Activated CD4-positive, alpha-beta T cell treated with anti-CD3 and anti-CD28 coated beads for 36 hours (primary cell): ENCODE results near the gene OASL. TPM values are rescaled to one million over a fixed set of nuclear protein-coding genes. Genes with fewer than 3 reads are reported as not detected.

Experiments
- ATAC-seq: fragments of 200-7000 bp; cut with Tn5 transposase; one replicate; pipeline ENCODE4 v1.10.0; 2021; ENCODE audit warnings: mild to moderate bottlenecking, moderate library complexity
- CTCF ChIA-PET: fragments of 350-600 bp; sonication (Branson Sonifier 250); formaldehyde crosslinking; loops from one replicate; lab custom pipeline; 2021; ENCODE audit warnings: antibody characterized with exemption; lab: Charles Lee
- POLR2A ChIA-PET: fragments of 350-600 bp; sonication (Branson Sonifier 250); formaldehyde crosslinking; loops from one replicate; lab custom pipeline; 2021; ENCODE audit warnings: antibody characterized with exemption, inconsistent platforms; lab: Charles Lee
- DNase-seq: peaks from one replicate; pipeline ENCODE4 v3.0.0-alpha.2; 2020
- H3K27ac Mint-ChIP-seq: one replicate; pipeline ENCODE4 v1.8.0; 2021; ENCODE audit warnings: mixed read lengths
- H3K27me3 Mint-ChIP-seq: one replicate; pipeline ENCODE4 v1.8.0; 2021; ENCODE audit warnings: mixed read lengths
- H3K36me3 Mint-ChIP-seq: one replicate; pipeline ENCODE4 v1.8.0; 2021; ENCODE audit warnings: low read depth, mixed read lengths
- H3K4me1 Mint-ChIP-seq: one replicate; pipeline ENCODE4 v1.8.0; 2021; ENCODE audit warnings: mixed read lengths
- H3K4me3 Mint-ChIP-seq: one replicate; pipeline ENCODE4 v1.8.0; 2021; ENCODE audit warnings: mild to moderate bottlenecking, moderate library complexity, mixed read lengths
- H3K9me3 Mint-ChIP-seq: one replicate; pipeline ENCODE4 v1.8.0; 2021; ENCODE audit warnings: low read depth, mixed read lengths
- intact Hi-C, 2 experiments: fragments of 100-400 bp; cut with DNase I in 1 of 2; cut with micrococcal nuclease in 1 of 2; formaldehyde crosslinking; loops; one replicate each; pipeline versions ENCODE4 v1.14.2 to v1.15.1; 2022 to 2024; cut with DNase I, micrococcal nuclease
- total RNA-seq, 2 experiments: library from RNA; stranded (reverse); gene quantifications; one replicate each; pipeline ENCODE4 v1.2.3, GENCODE V29; 2021

OASL gene
- total RNA-seq, 2 experiments from 2014 or later, result 13.9 to 19.6 TPM

DNA sequence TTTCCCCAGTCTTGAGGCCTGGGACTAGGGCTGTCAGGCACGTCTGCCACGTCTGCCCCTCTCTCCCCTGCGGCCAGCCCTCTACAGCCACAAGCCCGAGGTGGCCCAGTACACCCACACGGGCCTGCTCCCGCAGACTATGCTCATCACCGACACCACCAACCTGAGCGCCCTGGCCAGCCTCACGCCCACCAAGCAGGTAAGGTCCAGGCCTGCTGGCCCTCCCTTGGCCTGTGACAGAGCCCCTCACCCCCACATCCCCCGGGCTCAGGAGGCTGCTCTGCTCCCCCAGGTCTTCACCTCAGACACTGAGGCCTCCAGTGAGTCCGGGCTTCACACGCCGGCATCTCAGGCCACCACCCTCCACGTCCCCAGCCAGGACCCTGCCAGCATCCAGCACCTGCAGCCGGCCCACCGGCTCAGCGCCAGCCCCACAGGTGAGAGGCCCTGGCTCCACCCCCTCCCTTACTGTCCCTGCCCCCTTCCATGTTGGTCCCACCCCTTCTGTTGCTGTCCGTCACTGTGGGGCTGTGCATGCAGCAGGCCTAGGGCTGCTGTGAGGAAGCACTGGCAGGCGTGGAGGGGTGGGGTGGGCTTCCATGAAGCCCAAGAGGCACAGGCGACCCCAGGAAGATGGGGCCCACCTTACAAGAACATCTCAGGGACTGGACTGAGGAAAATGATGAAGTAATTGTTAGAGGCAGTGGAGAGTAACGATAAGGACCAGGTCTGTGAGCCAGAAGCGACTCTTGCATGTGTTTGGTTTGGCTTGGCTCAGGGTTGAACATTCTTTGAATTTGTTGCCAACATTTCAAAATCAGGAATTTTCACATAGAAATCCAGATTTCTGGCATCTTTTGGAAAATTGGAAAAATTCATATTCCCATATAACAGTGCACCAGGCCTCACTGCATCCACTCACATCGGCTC is 39.6 kb downstream of the OASL start:
- POLR2A ChIA-PET, result no interaction called here
- ATAC-seq, result peak; percentile 58
- H3K4me3 Mint-ChIP-seq, result no peak overlapping the region

GRCh38 chr12:120998435-120998834 is 40.6 kb downstream of the OASL start:
- ChIA-PET POLR2A (interaction anchor here (0.6 to 0.7 kb wide), 2 partner anchors 15 to 34 kb away, joined by 3 read pairs; no protein-coding TSS in a partner anchor), CTCF (interaction anchor here (0.8 kb wide), 1 partner anchor 39 kb away, joined by 4 read pairs; no protein-coding TSS in a partner anchor)
- DNase-seq (no peak), ATAC-seq (no peak)
- peaks cover 6% of the 10 kb centered on the region for H3K36me3 Mint-ChIP-seq
- H3K27ac Mint-ChIP-seq, result no peak overlapping the region
- H3K4me3 Mint-ChIP-seq, result no peak overlapping the region
- no peaks in the 10 kb centered on the region for H3K4me1 Mint-ChIP-seq
- no peaks in the 10 kb centered on the region for H3K9me3 Mint-ChIP-seq
- H3K27me3 Mint-ChIP-seq, result peaks cover 12% of the 10 kb centered on the region
- intact Hi-C loops, result no loop called here

More for the DNA sequence above, 39.6 kb downstream of the OASL start:
- CTCF ChIA-PET, result interaction anchor here (1.7 kb wide), 1 partner anchor 60 kb away, joined by 4 read pairs; no protein-coding TSS in a partner anchor
- Mint-ChIP-seq H3K27me3 (peaks cover 10% of the 10 kb centered on the region), H3K4me1 (no peaks in the 10 kb centered on the region), H3K9me3 (no peaks in the 10 kb centered on the region), H3K36me3 (peaks cover 12% of the 10 kb centered on the region), H3K27ac (no peak overlapping the region)
- intact Hi-C loops, result no loop called here
- DNase-seq, result no peak

GRCh38 chr12:120997448-120997847 is 41.6 kb downstream of the OASL start:
- peaks cover 12% of the 10 kb centered on the region for H3K27me3 Mint-ChIP-seq
- no peaks in the 10 kb centered on the region for H3K4me1 Mint-ChIP-seq
- no peaks in the 10 kb centered on the region for H3K9me3 Mint-ChIP-seq
- DNase-seq, result no peak
- H3K4me3 Mint-ChIP-seq, result no peak overlapping the region
- ChIA-PET CTCF (interaction anchor here (0.6 to 1.3 kb wide), 2 partner anchors 62 to 896 kb away, joined by 3 read pairs; no protein-coding TSS in a partner anchor), POLR2A (no interaction called here)
- intact Hi-C loops, result no loop called here
- peaks cover 3% of the 10 kb centered on the region for H3K36me3 Mint-ChIP-seq
- no peak for ATAC-seq
- no peak overlapping the region for H3K27ac Mint-ChIP-seq

DNA sequence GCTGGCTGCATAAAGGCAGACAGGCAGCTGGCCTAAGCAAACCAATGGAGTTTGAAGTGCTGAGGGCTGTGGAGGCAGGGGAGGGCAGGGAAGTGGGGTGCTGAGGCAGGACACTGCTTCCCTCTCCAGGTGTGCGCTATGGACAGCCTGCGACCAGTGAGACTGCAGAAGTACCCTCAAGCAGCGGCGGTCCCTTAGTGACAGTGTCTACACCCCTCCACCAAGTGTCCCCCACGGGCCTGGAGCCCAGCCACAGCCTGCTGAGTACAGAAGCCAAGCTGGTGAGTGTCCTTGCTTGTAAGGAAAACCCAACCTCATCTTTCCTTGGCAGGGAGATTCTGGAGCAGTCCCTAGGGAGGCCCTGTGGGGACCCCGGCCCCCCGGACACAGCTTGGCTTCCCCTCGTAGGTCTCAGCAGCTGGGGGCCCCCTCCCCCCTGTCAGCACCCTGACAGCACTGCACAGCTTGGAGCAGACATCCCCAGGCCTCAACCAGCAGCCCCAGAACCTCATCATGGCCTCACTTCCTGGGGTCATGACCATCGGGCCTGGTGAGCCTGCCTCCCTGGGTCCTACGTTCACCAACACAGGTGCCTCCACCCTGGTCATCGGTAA is 42.8 kb downstream of the OASL start:
- Mint-ChIP-seq H3K36me3 (peaks cover 2% of the 10 kb centered on the region), H3K9me3 (no peaks in the 10 kb centered on the region), H3K4me3 (no peak overlapping the region), H3K27ac (no peak overlapping the region), H3K27me3 (peaks cover 12% of the 10 kb centered on the region), H3K4me1 (no peaks in the 10 kb centered on the region)
- intact Hi-C loops, result no loop called here
- CTCF ChIA-PET, result interaction anchor here (0.9 to 1.6 kb wide), 4 partner anchors 63 to 100 kb away, joined by 3 to 4 read pairs (median 4); no protein-coding TSS in a partner anchor
- POLR2A ChIA-PET, result no interaction called here
- DNase-seq (no peak), ATAC-seq (no peak)

GRCh38 chr12:120994589-120995337 is 44.3 kb downstream of the OASL start:
- H3K36me3 Mint-ChIP-seq, result peaks cover 2% of the 10 kb centered on the region
- no peaks in the 10 kb centered on the region for H3K9me3 Mint-ChIP-seq
- H3K4me1 Mint-ChIP-seq, result no peaks in the 10 kb centered on the region
- ChIA-PET CTCF (interaction anchor here (0.7 to 1.4 kb wide), 2 partner anchors 67 to 207 kb away, joined by 4 read pairs; no protein-coding TSS in a partner anchor), POLR2A (no interaction called here)
- H3K27me3 Mint-ChIP-seq, result peaks cover 12% of the 10 kb centered on the region
- H3K4me3 Mint-ChIP-seq, result no peak overlapping the region
- intact Hi-C loops, result no loop called here
- DNase-seq (no peak), ATAC-seq (no peak)
- no peak overlapping the region for H3K27ac Mint-ChIP-seq

DNA sequence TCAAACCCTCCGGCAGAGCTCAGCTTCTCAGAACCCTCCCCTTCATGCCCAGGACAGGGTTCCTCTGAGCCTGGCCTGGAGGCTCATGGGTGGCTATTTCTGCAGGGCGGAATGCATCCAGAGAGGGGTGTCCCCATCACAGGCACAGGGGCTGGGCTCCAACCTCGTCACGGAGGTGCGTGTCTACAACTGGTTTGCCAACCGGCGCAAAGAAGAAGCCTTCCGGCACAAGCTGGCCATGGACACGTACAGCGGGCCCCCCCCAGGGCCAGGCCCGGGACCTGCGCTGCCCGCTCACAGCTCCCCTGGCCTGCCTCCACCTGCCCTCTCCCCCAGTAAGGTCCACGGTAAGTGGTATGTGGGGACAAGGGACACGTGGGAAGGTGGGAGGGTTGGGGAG is 45.0 kb downstream of the OASL start:
- POLR2A ChIA-PET, result no interaction called here
- CTCF ChIA-PET, result no interaction called here
- intact Hi-C loops, result no loop called here

DNA sequence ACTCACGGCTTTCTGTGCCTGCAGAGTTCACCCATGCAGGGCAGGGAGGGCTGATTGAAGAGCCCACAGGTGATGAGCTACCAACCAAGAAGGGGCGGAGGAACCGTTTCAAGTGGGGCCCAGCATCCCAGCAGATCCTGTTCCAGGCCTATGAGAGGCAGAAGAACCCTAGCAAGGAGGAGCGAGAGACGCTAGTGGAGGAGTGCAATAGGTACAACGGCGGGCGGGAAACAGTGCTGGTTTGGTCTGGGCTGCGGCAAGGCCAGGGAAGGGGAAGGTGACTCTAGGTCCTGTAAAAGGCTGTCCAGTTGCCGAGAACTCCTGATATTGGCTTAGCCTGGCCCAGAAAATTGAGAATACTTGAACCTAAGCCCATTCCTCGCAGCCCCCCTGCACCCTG is 45.5 kb downstream of the OASL start:
- H3K9me3 Mint-ChIP-seq, result no peaks in the 10 kb centered on the region
- ChIA-PET POLR2A (no interaction called here), CTCF (interaction anchor here (1.4 kb wide), 1 partner anchor 12 kb away, joined by 5 read pairs; no protein-coding TSS in a partner anchor)
- no peaks in the 10 kb centered on the region for H3K4me1 Mint-ChIP-seq
- peaks cover 12% of the 10 kb centered on the region for H3K27me3 Mint-ChIP-seq
- DNase-seq, result no peak
- intact Hi-C loops, result no loop called here
- H3K4me3 Mint-ChIP-seq, result no peak overlapping the region
- ATAC-seq, result no peak
- H3K36me3 Mint-ChIP-seq, result no peaks in the 10 kb centered on the region
- H3K27ac Mint-ChIP-seq, result no peak overlapping the region

More for the DNA sequence above, 45.0 kb downstream of the OASL start:
- Mint-ChIP-seq H3K4me3 (no peak overlapping the region), H3K36me3 (no peaks in the 10 kb centered on the region), H3K9me3 (no peaks in the 10 kb centered on the region), H3K4me1 (no peaks in the 10 kb centered on the region), H3K27me3 (peaks cover 12% of the 10 kb centered on the region), H3K27ac (no peak overlapping the region)
- ATAC-seq (no peak), DNase-seq (no peak)

GRCh38 chr12:120992989-120993388 is 46.1 kb downstream of the OASL start:
- ATAC-seq (no peak), DNase-seq (no peak)
- ChIA-PET POLR2A (no interaction called here), CTCF (interaction anchor here (0.8 to 1.4 kb wide), 2 partner anchors 13 to 67 kb away, joined by 3 to 5 read pairs; no protein-coding TSS in a partner anchor)
- Mint-ChIP-seq H3K36me3 (no peaks in the 10 kb centered on the region), H3K4me1 (no peaks in the 10 kb centered on the region), H3K27me3 (peaks cover 12% of the 10 kb centered on the region), H3K27ac (no peak overlapping the region), H3K9me3 (no peaks in the 10 kb centered on the region), H3K4me3 (no peak overlapping the region)
- intact Hi-C loops, result no loop called here

DNA sequence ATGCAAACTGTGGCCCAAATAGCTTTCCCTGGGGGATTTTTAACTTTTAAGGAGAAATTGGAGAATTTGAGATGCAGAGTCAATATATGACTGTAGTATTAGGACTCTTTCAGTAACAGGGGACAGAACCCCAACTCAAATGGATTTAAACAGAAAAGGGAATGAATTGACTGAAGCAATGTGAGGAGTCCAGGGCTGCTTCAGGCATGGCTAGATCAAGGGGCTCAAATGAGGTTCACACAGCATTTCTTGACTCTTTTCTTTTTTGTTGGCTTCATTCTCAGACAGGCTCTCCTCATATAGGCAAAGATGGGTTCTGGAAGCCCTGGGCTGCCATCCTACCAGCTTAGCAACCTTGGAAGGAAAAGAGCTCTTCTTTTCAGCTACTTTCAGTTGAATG is 47.1 kb downstream of the OASL start:
- ATAC-seq (no peak), DNase-seq (no peak)
- Mint-ChIP-seq H3K9me3 (no peaks in the 10 kb centered on the region), H3K27ac (no peak overlapping the region), H3K4me1 (no peaks in the 10 kb centered on the region), H3K4me3 (no peak overlapping the region), H3K27me3 (peaks cover 12% of the 10 kb centered on the region), H3K36me3 (no peaks in the 10 kb centered on the region)
- POLR2A ChIA-PET, result interaction anchor here (0.6 kb wide), 1 partner anchor 56 kb away, joined by 4 read pairs; no protein-coding TSS in a partner anchor
- CTCF ChIA-PET, result interaction anchor here (1.3 kb wide), 1 partner anchor 13 kb away, joined by 5 read pairs; no protein-coding TSS in a partner anchor
- intact Hi-C loops, result no loop called here

GRCh38 chr12:120990487-120991055 is 48.5 kb downstream of the OASL start:
- Mint-ChIP-seq H3K4me1 (no peaks in the 10 kb centered on the region), H3K4me3 (no peak overlapping the region), H3K27me3 (peaks cover 12% of the 10 kb centered on the region), H3K36me3 (no peaks in the 10 kb centered on the region), H3K9me3 (no peaks in the 10 kb centered on the region), H3K27ac (no peak overlapping the region)
- ChIA-PET CTCF (no interaction called here), POLR2A (no interaction called here)
- ATAC-seq (no peak), DNase-seq (no peak)
- intact Hi-C loops, result no loop called here
